ENCODE measurements around the gene ARL16.

GRCh38 chr17:81703747-81704654 lies 20.4 kb upstream of the ARL16 start:
- TF ChIP-seq EZH2 (IDR thresholded peaks at IDR 0.05; ENCODE audit: insufficient read depth, low read length) (no peak), CTCF (IDR thresholded peaks at IDR 0.05; ENCODE audit: insufficient read depth, low read depth, low read length) (no peak)

Measured in astrocyte (in vitro differentiated cells and primary cell).